HG03342 (cell line): ENCODE measurements around the gene LACRT.
"Not testable (repeated sequence)": the region's sequence is repeated elsewhere in the genome, so short reads cannot be mapped to it uniquely, and the experiment has no call there.

Experiments used
- ATAC-seq: cut with Tn5 transposase; IDR thresholded peaks from one replicate; pipeline ENCODE4 v1.9.1; 2021; ENCODE audit warnings: mild to moderate bottlenecking, moderate library complexity; ENCODE audit not compliant: unreplicated experiment

LACRT gene

GRCh38 chr12:54641089-54641488 is 6.4 kb upstream of the LACRT start:
- ATAC-seq, result no peak

- not testable (repeated sequence) for ATAC-seq
These were observed 4.4 kb upstream of the LACRT start for GRCh38 chr12:54639112-54639511.

- no peak for ATAC-seq
These were observed 2.5 kb downstream of the LACRT start for GRCh38 chr12:54631988-54632728.

- no peak for ATAC-seq
These were observed 3.1 kb downstream of the LACRT start for GRCh38 chr12:54631551-54631950.

GRCh38 chr12:54629925-54630324 is 4.8 kb downstream of the LACRT start:
- ATAC-seq, result no peak

GRCh38 chr12:54628186-54628846 is 6.4 kb downstream of the LACRT start:
- ATAC-seq, result no peak

- no peak for ATAC-seq
These were observed 7.4 kb downstream of the LACRT start for GRCh38 chr12:54627304-54627703.

- no peak for ATAC-seq
These were observed 9.1 kb downstream of the LACRT start for GRCh38 chr12:54625598-54625997.

- no peak for ATAC-seq
These were observed 10.1 kb downstream of the LACRT start for GRCh38 chr12:54624315-54625279.

- ATAC-seq, result no peak
These were observed 12.1 kb downstream of the LACRT start for GRCh38 chr12:54622463-54623183.

GRCh38 chr12:54616933-54617680 is 17.6 kb downstream of the LACRT start:
- ATAC-seq, result no peak

GRCh38 chr12:54612225-54612750 is 22.4 kb downstream of the LACRT start:
- ATAC-seq, result no peak

- no peak for ATAC-seq
These were observed 23.0 kb downstream of the LACRT start for GRCh38 chr12:54611715-54612149.

GRCh38 chr12:54608769-54609168 is 25.9 kb downstream of the LACRT start:
- ATAC-seq, result no peak

GRCh38 chr12:54608156-54608555 is 26.5 kb downstream of the LACRT start:
- no peak for ATAC-seq

- ATAC-seq, result no peak
These were observed 28.1 kb downstream of the LACRT start for GRCh38 chr12:54606556-54606955.

- ATAC-seq, result no peak
These were observed 29.3 kb downstream of the LACRT start for GRCh38 chr12:54605138-54605970.

GRCh38 chr12:54604436-54604835 is 30.3 kb downstream of the LACRT start:
- no peak for ATAC-seq

GRCh38 chr12:54603872-54604271 is 30.8 kb downstream of the LACRT start:
- no peak for ATAC-seq
